K562 (cell line): ENCODE measurements around the gene RIPOR1. TPM values are rescaled to one million over a fixed set of nuclear protein-coding genes. Genes with fewer than 3 reads are reported as not detected.

Source experiments
- ARID3A ChIP-seq: IDR thresholded peaks from 2 replicates; pipeline ENCODE4 v1.6.1; 2012; ENCODE audit warnings: low read depth, low read length, improper control_type of control experiment, borderline replicate concordance
- ARNT ChIP-seq, 2 experiments: fragments of 450-650 bp; IDR thresholded peaks; 2 replicates each; pipeline ENCODE4 v1.6.1; 2016; ENCODE audit warnings: mild to moderate bottlenecking in 1 of 2
- ASH1L ChIP-seq: fragments of 450-650 bp; IDR thresholded peaks from 2 replicates; pipeline ENCODE4 v1.6.1; 2018; ENCODE audit warnings: borderline replicate concordance, mild to moderate bottlenecking, low read depth; ENCODE audit not compliant: partially characterized antibody
- CREB5 ChIP-seq: fragments of 250-450 bp; sonication (Bioruptor Pico); IDR thresholded peaks from 2 replicates; pipeline ENCODE4 v1.5.0; 2020; ENCODE audit warnings: mild to moderate bottlenecking
- DNMT1 ChIP-seq: fragments of 450-650 bp; IDR thresholded peaks from 2 replicates; pipeline ENCODE4 v1.6.1; 2016; ENCODE audit warnings: antibody characterized with exemption, mild to moderate bottlenecking
- FOS ChIP-seq: IDR thresholded peaks from 3 replicates; pipeline ENCODE4 v1.6.1; 2011; ENCODE audit not compliant: insufficient read length; ENCODE audit errors: extremely low read depth
- FOXP1 ChIP-seq: sonication (generic); formaldehyde crosslinking; IDR thresholded peaks from 2 replicates; pipeline ENCODE4 v1.8.0; 2022; ENCODE audit warnings: mild to moderate bottlenecking, missing genetic modification reagents
- GTF2E2 ChIP-seq: fragments of 200-800 bp; sonication (Bioruptor generic); IDR thresholded peaks from 2 replicates; pipeline ENCODE4 v1.6.1; 2016; ENCODE audit warnings: missing genetic modification characterization, missing compliant biosample characterization
- GTF2F1 ChIP-seq: IDR thresholded peaks from 2 replicates; pipeline ENCODE4 v1.6.1; 2011; ENCODE audit warnings: low read depth, low read length, improper control_type of control experiment
- HIVEP1 ChIP-seq: fragments of 250-450 bp; sonication (Bioruptor Pico); IDR thresholded peaks from 2 replicates; pipeline ENCODE4 v1.4.0; 2020; ENCODE audit warnings: mild to moderate bottlenecking
- ILK ChIP-seq: fragments of 450-650 bp; IDR thresholded peaks from 2 replicates; pipeline ENCODE4 v1.6.1; 2016; ENCODE audit warnings: missing genetic modification characterization, low read depth, mild to moderate bottlenecking, missing compliant biosample characterization, moderate library complexity, borderline replicate concordance
- KLF6 ChIP-seq: fragments of 250-450 bp; sonication (Bioruptor Pico); IDR thresholded peaks from 2 replicates; pipeline ENCODE4 v1.4.0; 2020; ENCODE audit warnings: mild to moderate bottlenecking, moderate library complexity, borderline replicate concordance
- MLLT1 ChIP-seq, 2 experiments: fragments of 450-650 bp; IDR thresholded peaks; 2 replicates each; pipeline ENCODE4 v1.6.1; 2016
- OTX1 ChIP-seq: fragments of 450-650 bp; formaldehyde crosslinking; IDR thresholded peaks from 2 replicates; pipeline ENCODE4 v1.4.0; 2022; ENCODE audit warnings: mild to moderate bottlenecking
- SUPT5H ChIP-seq: fragments of 450-650 bp; IDR thresholded peaks from 2 replicates; pipeline ENCODE4 v1.6.1; 2016
- TCF7 ChIP-seq: sonication (generic); IDR thresholded peaks from 2 replicates; pipeline ENCODE4 v1.6.1; 2016; ENCODE audit warnings: antibody characterized with exemption, borderline replicate concordance
- ZBTB12 ChIP-seq: fragments of 250-450 bp; sonication (Bioruptor Pico); IDR thresholded peaks from 2 replicates; pipeline ENCODE4 v1.4.0; 2020
- ZBTB34 ChIP-seq: fragments of 250-450 bp; sonication (Bioruptor Pico); IDR thresholded peaks from 2 replicates; pipeline ENCODE4 v1.8.0; 2021; ENCODE audit warnings: mild to moderate bottlenecking, moderate library complexity
- ZKSCAN8 ChIP-seq: fragments of 200-800 bp; sonication (Bioruptor generic); IDR thresholded peaks from 2 replicates; pipeline ENCODE4 v1.6.1; 2016; ENCODE audit warnings: missing genetic modification characterization, missing compliant biosample characterization
- ZNF146 ChIP-seq: IDR thresholded peaks from one replicate; pipeline ENCODE4 v1.6.1; 2018; ENCODE audit warnings: missing compliant biosample characterization; ENCODE audit not compliant: unreplicated experiment
- ZNF668 ChIP-seq: fragments of 250-450 bp; sonication (Bioruptor Pico); IDR thresholded peaks from 2 replicates; pipeline ENCODE4 v1.8.0; 2022; ENCODE audit warnings: mild to moderate bottlenecking, inconsistent platforms
- ZNF696 ChIP-seq: fragments of 250-450 bp; sonication (Bioruptor Pico); conservative IDR thresholded peaks from 2 replicates; pipeline ENCODE4 v1.4.0; 2020; ENCODE audit warnings: mild to moderate bottlenecking, moderate library complexity
- polyA plus RNA-seq, 8 experiments: library from polyadenylated mRNA; depleted of rRNA in 4 of 8; stranded (reverse) in 5 of 8; unstranded in 3 of 8; fragments of >200 nt; fragmentation: Nextera tagmentation in 2 of 8; fragmentation: Illumina TruSeq in 1 of 8; extraction: Ambion mirVana in 2 of 8; extraction: Trizol in 1 of 8; gene quantifications; 2 replicates each; pipeline versions ENCODE4 v1.2.1 to v1.2.3, GENCODE V29; 2011 to 2014; ENCODE audit warnings: inconsistent platforms in 1 of 8, missing spikeins in 1 of 8
- total RNA-seq, 7 experiments: library from RNA; depleted of rRNA in 6 of 7; stranded (reverse); fragments of >200 nt in 6 of 7; fragmentation: Illumina TruSeq in 2 of 7; extraction: Trizol in 2 of 7; gene quantifications; 2 replicates each; pipeline versions ENCODE4 v1.2.1 to v1.2.3, GENCODE V29; 2011 to 2021; ENCODE audit warnings: low replicate concordance in 1 of 7

Gene RIPOR1
- total and polyA plus RNA-seq, 9 of the 15 experiments (the other 6 are each of a cell fraction or from before 2014, with no cell fraction given) = 0.36 to 31.1 (median 3.0) TPM

GRCh38 chr16:67562918-67563707, 34.5 kb downstream of the RIPOR1 start (continued):
- no peak for TF ChIP-seq CREB5 (CRISPR knock-in tag)
- peak; percentile 78 for TF ChIP-seq SUPT5H
- no peak for TF ChIP-seq TCF7
- TF ChIP-seq GTF2E2 (tag) = peak; percentile 90; the same call in 1 of the 2 replicates
- TF ChIP-seq ASH1L = no peak
- TF ChIP-seq ZNF668 (CRISPR knock-in tag) = no peak
- no peak for TF ChIP-seq ILK (tag)
- TF ChIP-seq ARID3A = no peak
- TF ChIP-seq KLF6 (CRISPR knock-in tag) = no peak
- no peak for TF ChIP-seq ZNF146 (CRISPR knock-in tag)
- peak; percentile 35; the same call in 1 of the 2 replicates for TF ChIP-seq GTF2F1
- TF ChIP-seq MLLT1 (IDR thresholded peaks at IDR 0.05) = peak in 1 of 2 experiments; percentile 71; a peak in 2 of 4 replicates
- TF ChIP-seq ARNT (IDR thresholded peaks at IDR 0.05) = no peak
- TF ChIP-seq OTX1 (CRISPR knock-in tag) = peak; percentile 40; the same call in 1 of the 2 replicates
- no peak for TF ChIP-seq FOS
- peak; percentile 32; the same call in 1 of the 2 replicates for TF ChIP-seq FOXP1 (CRISPR knock-in tag)
- TF ChIP-seq ZNF696 (CRISPR knock-in tag) = no peak
- no peak for TF ChIP-seq ZBTB34 (CRISPR knock-in tag)
- TF ChIP-seq HIVEP1 (CRISPR knock-in tag) = no peak
- no peak for TF ChIP-seq ZBTB12
- TF ChIP-seq ZKSCAN8 = no peak
- no peak for TF ChIP-seq DNMT1
